ENCODE data around the gene SPRR1B.

Gene SPRR1B

GRCh38 chr1:152995842-152996241 is 35.2 kb upstream of the SPRR1B start:
- no peak for TF ChIP-seq ZNF70 (CRISPR knock-in tag; IDR thresholded peaks at IDR 0.05)
- no peak for TF ChIP-seq OSR1 (CRISPR knock-in tag; IDR thresholded peaks at IDR 0.05)
- no peak for TF ChIP-seq TCF4 (CRISPR knock-in tag; IDR thresholded peaks at IDR 0.05; ENCODE audit: borderline replicate concordance)
- no peak for TF ChIP-seq RARB (CRISPR knock-in tag; IDR thresholded peaks at IDR 0.05)
- no peak for TF ChIP-seq CREB5 (CRISPR knock-in tag; IDR thresholded peaks at IDR 0.05; ENCODE audit: low read depth)
- ATAC-seq: no peak

GRCh38 chr1:152996633-152997400 is 34.2 kb upstream of the SPRR1B start:
- ATAC-seq: no peak
- TF ChIP-seq SNAI2 (CRISPR knock-in tag; IDR thresholded peaks at IDR 0.05) (no peak), TOX (CRISPR knock-in tag; IDR thresholded peaks at IDR 0.05; ENCODE audit: borderline replicate concordance) (no peak), ESRRG (CRISPR knock-in tag; IDR thresholded peaks at IDR 0.05) (no peak), CSRNP3 (CRISPR knock-in tag; IDR thresholded peaks at IDR 0.05) (no peak), TSHZ2 (CRISPR knock-in tag; IDR thresholded peaks at IDR 0.05) (no peak), TCF4 (CRISPR knock-in tag; IDR thresholded peaks at IDR 0.05; ENCODE audit: borderline replicate concordance) (no peak), ZC3H10 (CRISPR knock-in tag; IDR thresholded peaks at IDR 0.05) (no peak), ZNF70 (CRISPR knock-in tag; IDR thresholded peaks at IDR 0.05) (no peak), BACH2 (CRISPR knock-in tag; IDR thresholded peaks at IDR 0.05; ENCODE audit: borderline replicate concordance) (no peak), ISL1 (CRISPR knock-in tag; IDR thresholded peaks at IDR 0.05) (no peak), ARNTL (CRISPR knock-in tag; IDR thresholded peaks at IDR 0.05; ENCODE audit: borderline replicate concordance, low read depth) (no peak), ZFP30 (CRISPR knock-in tag; IDR thresholded peaks at IDR 0.05) (no peak), POU6F1 (CRISPR knock-in tag; IDR thresholded peaks at IDR 0.05; ENCODE audit: borderline replicate concordance, low read depth) (no peak), CSDC2 (CRISPR knock-in tag; IDR thresholded peaks at IDR 0.05) (no peak)

GRCh38 chr1:152997901-152998300 is 33.1 kb upstream of the SPRR1B start:
- no peak for TF ChIP-seq CREB5 (CRISPR knock-in tag; IDR thresholded peaks at IDR 0.05; ENCODE audit: low read depth)
- no peak for TF ChIP-seq PPARA (CRISPR knock-in tag; IDR thresholded peaks at IDR 0.05; ENCODE audit: borderline replicate concordance)
- no peak for TF ChIP-seq PATZ1 (CRISPR knock-in tag; IDR thresholded peaks at IDR 0.05; ENCODE audit: borderline replicate concordance)
- TF ChIP-seq ZNF565 (CRISPR knock-in tag; conservative IDR thresholded peaks at IDR 0.05; ENCODE audit: low read depth): no peak
- no peak for TF ChIP-seq ZFP3 (CRISPR knock-in tag; IDR thresholded peaks at IDR 0.05)
- TF ChIP-seq ZFP30 (CRISPR knock-in tag; IDR thresholded peaks at IDR 0.05): no peak
- no peak for ATAC-seq

Data from SK-N-SH treated with all-trans-retinoic acid at 6 μM for 48 hours (cell line).